Motor neuron (in vitro differentiated cells): ENCODE data around the gene LLCFC1. TPM values are rescaled to one million over a fixed set of nuclear protein-coding genes. Genes with fewer than 3 reads are reported as not detected.

Experiments used
- ATAC-seq, 8 experiments: fragments of 200-7000 bp; cut with Tn5 transposase; replicated peaks in 6 of 8; 2 replicates each; pipeline ENCODE4 v1.8.0; 2021; ENCODE audit warnings: mild to moderate bottlenecking in 8 of 8, moderate library complexity in 8 of 8
- H3K27ac ChIP-seq, 2 donors: fragments of 250-450 bp; sonication (Bioruptor Pico); 2 replicates each; pipeline ENCODE4 v1.9.0; 2021; ENCODE audit warnings: antibody characterized with exemption in 2 of 2, mild to moderate bottlenecking in 2 of 2, moderate library complexity in 1 of 2
- H3K4me1 ChIP-seq, 2 donors: fragments of 250-450 bp; sonication (Bioruptor Pico); replicated peaks in 1 of 2; 2 replicates each; pipeline ENCODE4 v1.6.1; 2021; ENCODE audit warnings: antibody characterized with exemption in 2 of 2, mild to moderate bottlenecking in 2 of 2, moderate library complexity in 1 of 2
- H3K4me3 ChIP-seq, 5 donors: fragments of 250-450 bp; sonication (Bioruptor Pico); 2 replicates each; pipeline ENCODE4 v1.9.0; 2021; ENCODE audit warnings: antibody characterized with exemption in 5 of 5, mild to moderate bottlenecking in 5 of 5, moderate library complexity in 4 of 5
- WGBS, 10 experiments: fragments of 450-650 bp; shearing (Covaris generic); methylation state at CpG; one replicate each; pipeline ENCODE4 v1.0.0; 2022; 5-methylcytosine and 5-hydroxymethylcytosine counted together
- in situ Hi-C, 9 experiments: fragments of 400-800 bp; cut with MboI; loops; one replicate each; pipeline ENCODE4 v1.15.0; 2021; ENCODE audit warnings: low sequenced_read_pairs in 9 of 9, low pct_unique_long_range_greater_than_20kb in 2 of 9; ENCODE audit not compliant: unreplicated experiment in 9 of 9
- total RNA-seq, 8 experiments: library from RNA; unstranded; fragments of 300-600 nt; gene quantifications; 2 replicates each; pipeline versions ENCODE4 v1.2.3 to v1.2.4, GENCODE V29; 2022

Gene LLCFC1
- total RNA-seq, 8 experiments from 2014 or later, result 0.29 TPM; not detected in 7

DNA sequence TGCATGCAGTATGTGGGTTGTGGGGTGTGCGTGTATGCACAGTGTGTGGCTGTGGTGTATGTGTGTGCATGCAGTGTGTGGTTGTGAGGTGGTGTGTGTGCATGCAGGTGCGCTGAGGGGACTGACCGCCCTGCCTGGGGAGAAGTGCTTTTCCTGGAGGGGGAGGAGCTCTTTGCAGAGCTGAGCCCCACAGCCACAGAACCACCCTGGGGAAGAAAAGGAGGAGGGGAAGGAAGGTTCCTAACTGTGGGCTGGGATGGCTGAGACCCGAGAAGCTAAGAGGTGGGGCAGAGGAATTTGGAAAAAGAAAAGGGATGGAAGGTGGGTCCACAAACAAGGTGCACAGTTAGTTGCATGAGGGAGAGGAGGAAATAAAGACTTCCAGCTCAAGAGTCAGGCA is 5.7 kb upstream of the LLCFC1 start, which contains the start of gene TRPV5:
TSS of gene TRPV5 (minus strand) at position 123 of the 400 bp plus-strand sequence. CDS start 287 bp downstream, outside the sequence.
- Histone ChIP-seq H3K4me3 (no peak within 1 kb of the TSS), H3K27ac (no peak within 1 kb of the TSS), H3K4me1 (no peaks in the 10 kb centered on the region)
- no peak for ATAC-seq
- 58 to 88% (median 67%) methylated on average over 1 to 3 of the region's 4 CpGs; no CpG with 5 or more reads in 5 of the 10 experiments for WGBS, 10 experiments
- in situ Hi-C loops, result no loop called here

GRCh38 chr7:142934056-142934455 is 5.2 kb upstream of the LLCFC1 start:
- H3K4me3 ChIP-seq, result no peak overlapping the region
- WGBS, 10 experiments, result 9 to 93% (median 82%) methylated on average over 2 to 5 of the region's 12 CpGs; no CpG with 5 or more reads in 4 of the 10 experiments
- ATAC-seq, result no peak
- in situ Hi-C loops, result no loop called here
- H3K4me1 ChIP-seq, result no peaks in the 10 kb centered on the region
- H3K27ac ChIP-seq, result no peak overlapping the region

GRCh38 chr7:142935941-142936565 is 3.2 kb upstream of the LLCFC1 start:
- ATAC-seq, result no peak
- WGBS, 10 experiments, result 13 to 96% (median 75%) methylated on average over 3 to 7 of the region's 12 CpGs
- no peak overlapping the region for H3K4me3 ChIP-seq
- in situ Hi-C loops, result no loop called here
- no peaks in the 10 kb centered on the region for H3K4me1 ChIP-seq
- no peak overlapping the region for H3K27ac ChIP-seq

- in situ Hi-C loops, result no loop called here
- H3K4me1 ChIP-seq, result no peaks in the 10 kb centered on the region
- no peak for ATAC-seq
- WGBS, 10 experiments, result 19 to 100% (median 69%) methylated on average over 1 to 4 of the region's 4 CpGs; no CpG with 5 or more reads in 1 of the 10 experiments
- H3K4me3 ChIP-seq, result no peak overlapping the region
- no peak overlapping the region for H3K27ac ChIP-seq
Observed at GRCh38 chr7:142938611-142939010, 673 bp upstream of the LLCFC1 start.

- no peaks in the 10 kb centered on the region for H3K4me1 ChIP-seq
- no peak for ATAC-seq
- H3K4me3 ChIP-seq, result no peak overlapping the region
- H3K27ac ChIP-seq, result no peak overlapping the region
- WGBS, 10 experiments, result 0 to 93% (median 81%) methylated on average over 1 to 9 of the region's 10 CpGs
- in situ Hi-C loops, result no loop called here
Observed at GRCh38 chr7:142940966-142941535, 1.8 kb downstream of the LLCFC1 start.

DNA sequence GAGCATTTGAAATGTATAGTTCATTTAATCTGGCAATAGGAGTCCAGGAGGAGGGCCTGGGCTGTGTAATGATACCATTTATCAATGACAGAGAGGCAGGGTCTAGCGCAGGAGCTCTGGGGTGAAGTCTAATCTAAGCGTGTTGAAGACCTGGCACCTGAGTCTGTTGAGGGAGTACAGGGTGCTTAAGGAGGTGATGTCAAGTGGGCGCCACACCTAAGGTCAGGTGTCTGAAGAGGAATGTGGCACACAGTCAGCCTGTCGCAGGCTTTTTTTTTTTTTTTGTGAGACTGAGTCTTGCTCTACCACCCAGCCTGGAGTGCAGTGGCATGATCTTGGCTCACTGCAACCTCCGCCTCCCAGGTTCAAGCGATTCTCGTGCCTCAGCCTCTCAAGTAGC is 2.3 kb downstream of the LLCFC1 start:
- H3K4me3 ChIP-seq, result no peak overlapping the region
- no peak for ATAC-seq
- WGBS, 10 experiments, result 20 to 93% (median 67%) methylated on average over 1 to 3 of the region's 7 CpGs; no CpG with 5 or more reads in 5 of the 10 experiments
- no peaks in the 10 kb centered on the region for H3K4me1 ChIP-seq
- in situ Hi-C loops, result no loop called here
- H3K27ac ChIP-seq, result no peak overlapping the region

DNA sequence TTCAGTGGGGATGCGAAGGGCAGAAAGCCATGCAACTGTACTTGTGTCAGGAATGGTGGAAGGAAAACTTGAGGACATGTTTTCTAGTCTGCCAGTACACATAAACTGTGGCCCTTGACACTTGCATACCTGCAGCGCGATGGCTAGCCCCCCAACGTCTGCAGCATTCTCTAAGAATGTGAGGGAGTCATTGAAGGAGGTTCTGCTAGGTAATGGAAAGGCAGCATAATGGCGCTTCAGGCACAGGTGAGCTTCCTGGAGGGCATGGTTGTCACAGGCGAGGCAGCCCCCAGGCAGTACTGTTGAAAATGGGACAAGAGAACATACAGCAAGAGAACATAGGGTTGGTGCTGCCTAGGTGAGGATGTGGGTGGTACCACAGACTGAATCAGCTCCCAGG is 3.5 kb downstream of the LLCFC1 start:
- 60 to 90% (median 78%) methylated on average over 1 to 4 of the region's 6 CpGs; no CpG with 5 or more reads in 6 of the 10 experiments for WGBS, 10 experiments

DNA sequence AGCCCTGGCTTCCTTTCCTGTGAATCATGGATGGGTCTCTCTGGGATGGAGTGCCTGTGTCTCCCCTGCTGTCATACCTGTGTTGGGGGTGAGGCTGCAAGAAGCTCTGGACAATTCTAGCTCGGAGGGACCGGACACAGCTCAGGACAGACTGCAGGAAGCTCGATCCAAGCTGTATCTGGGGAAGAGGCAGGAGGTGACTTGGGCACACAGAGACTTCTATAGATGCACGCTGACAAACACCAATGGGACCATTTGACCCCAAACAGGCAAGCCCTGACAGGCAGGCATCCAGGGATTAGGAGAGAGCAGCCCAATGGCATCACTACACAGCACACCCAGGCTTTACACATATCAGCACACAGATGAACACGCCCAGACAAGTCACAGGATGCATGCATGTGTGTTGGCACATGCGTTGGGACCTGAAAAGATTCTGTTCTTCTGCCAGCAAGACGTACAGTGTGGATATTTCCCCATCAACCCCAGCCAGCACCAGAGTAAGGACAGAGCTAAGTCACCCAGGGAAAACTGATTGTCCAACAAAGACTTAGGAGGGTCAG is 4.5 kb downstream of the LLCFC1 start:
- peak in 1 of 8 experiments; percentile 50 for ATAC-seq
- WGBS, 10 experiments, result 0 to 54% (median 40%) methylated on average over 1 to 7 of the region's 7 CpGs; no CpG with 5 or more reads in 5 of the 10 experiments

More for the DNA sequence above, 3.5 kb downstream of the LLCFC1 start:
- no peak overlapping the region for H3K27ac ChIP-seq
- no peaks in the 10 kb centered on the region for H3K4me1 ChIP-seq
- ATAC-seq, result no peak
- no peak overlapping the region for H3K4me3 ChIP-seq
- in situ Hi-C loops, result no loop called here

DNA sequence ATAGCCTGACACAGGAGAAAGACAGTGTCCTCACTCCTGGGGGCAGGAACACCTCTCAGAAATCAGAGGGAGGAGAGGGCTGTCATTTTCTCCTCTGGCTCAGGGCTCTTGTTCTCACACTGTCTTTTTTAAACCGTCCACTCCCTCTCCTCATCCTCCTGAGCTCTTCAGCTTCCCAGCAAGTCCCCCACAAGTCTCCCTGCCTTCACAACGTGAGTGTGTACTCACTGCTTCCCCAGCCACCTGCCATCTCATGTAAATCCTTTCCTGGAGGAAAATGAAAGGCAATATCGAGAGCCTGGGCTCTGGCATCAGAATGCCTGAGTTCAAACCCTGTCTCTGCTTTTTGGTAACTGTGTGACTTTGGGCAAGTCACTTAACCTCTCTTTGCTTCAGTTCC is 5.7 kb downstream of the LLCFC1 start:
- ATAC-seq, result no peak
- Histone ChIP-seq H3K4me3 (no peak overlapping the region), H3K4me1 (no peaks in the 10 kb centered on the region), H3K27ac (no peak overlapping the region)
- in situ Hi-C loops, result no loop called here
- WGBS, 10 experiments, result 0 to 80% (median 53%) methylated on average over 1 to 2 of the region's 3 CpGs; no CpG with 5 or more reads in 3 of the 10 experiments

More for the DNA sequence above, 4.5 kb downstream of the LLCFC1 start:
- in situ Hi-C loops, result no loop called here
- Histone ChIP-seq H3K27ac (no peak overlapping the region), H3K4me3 (no peak overlapping the region), H3K4me1 (no peaks in the 10 kb centered on the region)

- ATAC-seq, result no peak
Observed at GRCh38 chr7:142948603-142949002, 9.3 kb downstream of the LLCFC1 start.

GRCh38 chr7:142950235-142950634 is 11.0 kb downstream of the LLCFC1 start:
- in situ Hi-C loops, result no loop called here
- Histone ChIP-seq H3K4me1 (no peaks in the 10 kb centered on the region), H3K4me3 (no peak overlapping the region), H3K27ac (no peak overlapping the region)
- ATAC-seq, result no peak

More at GRCh38 chr7:142948603-142949002, 9.3 kb downstream of the LLCFC1 start:
- Histone ChIP-seq H3K4me3 (no peak overlapping the region), H3K4me1 (no peaks in the 10 kb centered on the region), H3K27ac (no peak overlapping the region)
- 60 to 100% (median 95%) methylated on average over 1 to 2 of the region's 4 CpGs; no CpG with 5 or more reads in 4 of the 10 experiments for WGBS, 10 experiments
- in situ Hi-C loops, result no loop called here

- Histone ChIP-seq H3K4me1 (no peaks in the 10 kb centered on the region), H3K27ac (no peak overlapping the region), H3K4me3 (no peak overlapping the region)
- ATAC-seq, result no peak
- in situ Hi-C loops, result no loop called here
Observed at GRCh38 chr7:142954680-142955268, 15.5 kb downstream of the LLCFC1 start.

DNA sequence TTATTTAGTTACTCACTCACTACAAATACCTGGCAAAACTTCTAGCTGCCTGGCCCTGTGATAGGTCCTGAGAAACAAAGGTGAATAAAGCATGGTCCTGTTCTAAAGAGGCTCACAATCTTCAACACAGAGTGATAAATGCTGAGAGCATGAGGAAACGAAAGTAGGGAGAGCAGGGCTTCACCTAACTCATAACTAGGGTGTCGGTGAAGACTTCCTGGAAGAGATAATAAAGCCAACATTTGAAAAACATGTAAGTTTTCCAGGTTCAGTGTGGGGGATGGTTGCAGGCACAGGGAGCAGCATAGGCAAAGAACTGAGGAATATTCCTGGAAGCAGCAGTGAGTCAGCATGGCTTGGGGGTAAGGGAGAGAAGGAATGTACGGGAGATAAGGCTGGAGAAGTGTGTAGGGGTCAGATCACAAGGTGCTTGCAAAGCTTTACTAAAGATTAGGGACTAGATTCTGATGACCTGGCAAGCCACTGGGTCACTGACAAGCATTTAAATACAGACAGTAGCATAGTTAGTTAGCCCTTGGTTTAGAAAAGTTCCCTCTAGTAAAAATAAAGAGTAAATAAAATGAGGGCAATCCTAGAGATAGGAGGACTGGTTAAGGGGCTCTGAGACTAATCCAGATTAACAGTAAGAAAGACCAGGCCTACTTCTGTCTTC is 17.8 kb downstream of the LLCFC1 start:
- WGBS, 10 experiments, result 0 to 100% (median 59%) methylated on average over 1 to 3 of the region's 3 CpGs; no CpG with 5 or more reads in 1 of the 10 experiments
- H3K4me3 ChIP-seq, result no peak overlapping the region
- H3K27ac ChIP-seq, result no peak overlapping the region
- H3K4me1 ChIP-seq, result no peaks in the 10 kb centered on the region
- ATAC-seq, result peak in 2 of 8 experiments; percentile 56 to 91
- in situ Hi-C loops, result no loop called here
